Duodenal mucosa (tissue), 2 donors: ENCODE data around the gene CHEK2.
"Not testable (repeated sequence)": the region's sequence is repeated elsewhere in the genome, so short reads cannot be mapped to it uniquely, and the experiment has no call there.

ENCODE experiments used
- H3K27ac ChIP-seq: one replicate; pipeline ENCODE4 v1.7.0; 2013; ENCODE audit warnings: low read depth, low read length
- H3K27me3 ChIP-seq, 2 donors: one replicate each; pipeline ENCODE4 v1.7.0; 2013; ENCODE audit warnings: low read length in 2 of 2, control low read depth in 1 of 2; ENCODE audit not compliant: insufficient read depth in 2 of 2, control insufficient read depth in 1 of 2
- H3K36me3 ChIP-seq, 2 donors: one replicate each; pipeline ENCODE4 v1.7.0; 2013; ENCODE audit warnings: low read length in 2 of 2, control low read depth in 1 of 2; ENCODE audit not compliant: insufficient read depth in 2 of 2, control insufficient read depth in 1 of 2
- H3K4me1 ChIP-seq, 2 donors: one replicate each; pipeline ENCODE4 v1.7.0; 2013; ENCODE audit warnings: low read length in 2 of 2, control low read depth in 1 of 2; ENCODE audit not compliant: insufficient read depth in 2 of 2, control insufficient read depth in 1 of 2
- H3K4me3 ChIP-seq, 2 donors: one replicate each; pipeline ENCODE4 v1.7.0; 2013; ENCODE audit warnings: low read length in 2 of 2, low read depth in 1 of 2
- H3K9ac ChIP-seq, 2 donors: one replicate each; pipeline ENCODE4 v1.7.0; 2013; ENCODE audit warnings: low read length in 2 of 2, low read depth in 1 of 2
- H3K9me3 ChIP-seq, 2 donors: one replicate each; pipeline ENCODE4 v1.7.0; 2013; ENCODE audit warnings: low read length in 2 of 2, control low read depth in 1 of 2; ENCODE audit not compliant: control insufficient read depth in 1 of 2

The CHEK2 gene

DNA sequence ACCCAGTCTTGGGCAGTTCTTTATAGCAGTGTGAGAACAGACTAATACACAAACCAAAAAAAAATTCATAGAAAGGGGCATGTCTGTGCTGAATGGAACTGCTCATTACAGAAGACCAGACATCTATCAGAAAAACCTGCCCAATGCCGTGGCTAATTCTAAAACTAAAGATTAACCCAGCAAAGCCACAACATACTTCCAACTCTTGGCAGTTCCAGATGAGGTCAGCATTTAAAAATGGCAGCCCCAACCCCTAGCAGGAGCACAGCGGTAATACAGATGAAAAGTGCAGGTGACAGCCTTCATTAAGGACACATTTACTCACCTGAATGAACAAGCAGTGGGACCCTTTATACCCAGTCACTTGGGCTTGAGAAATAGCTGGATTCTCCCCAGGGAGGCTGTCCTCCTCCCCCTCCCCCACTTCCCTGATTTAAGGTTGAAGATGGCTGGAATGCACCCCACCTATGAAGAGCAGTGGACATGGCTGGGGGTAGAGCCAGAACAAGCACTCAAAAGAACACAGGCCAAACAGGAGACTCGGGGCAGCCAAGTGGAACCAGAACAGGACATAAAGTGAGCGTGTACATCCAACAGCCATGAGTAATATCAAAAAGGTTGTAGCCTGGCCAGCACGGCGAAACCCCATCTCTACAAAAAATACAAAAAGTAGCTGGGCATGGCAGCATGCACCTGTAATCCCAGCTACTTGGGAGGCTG, 48.4 kb downstream of the CHEK2 start:
- H3K27me3 ChIP-seq, H3K9ac ChIP-seq, H3K36me3 ChIP-seq, H3K4me1 ChIP-seq, H3K9me3 ChIP-seq, H3K4me3 ChIP-seq, H3K27ac ChIP-seq: not testable (repeated sequence)

DNA sequence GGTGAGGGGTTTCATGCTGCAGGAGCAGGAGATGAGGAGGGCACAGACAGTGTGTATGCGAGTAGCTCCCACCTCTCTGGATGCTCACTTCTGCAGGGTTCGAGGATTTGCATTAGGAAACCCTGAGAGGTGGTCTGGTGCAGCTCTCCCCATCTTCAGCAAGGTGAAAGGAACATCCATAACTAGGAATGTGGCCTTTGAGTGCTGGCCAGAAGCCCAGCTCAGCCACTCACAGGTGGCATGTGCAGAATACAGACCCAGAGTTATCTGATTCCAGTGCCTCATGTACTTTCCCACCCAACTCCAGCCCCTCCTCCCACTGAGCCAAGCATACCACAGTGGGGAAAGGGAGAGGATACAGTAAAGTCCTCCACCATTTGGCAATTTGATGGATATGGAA, 51.8 kb downstream of the CHEK2 start:
- H3K36me3 ChIP-seq, H3K4me3 ChIP-seq, H3K4me1 ChIP-seq, H3K27ac ChIP-seq, H3K9me3 ChIP-seq, H3K27me3 ChIP-seq, H3K9ac ChIP-seq: not testable (repeated sequence)

DNA sequence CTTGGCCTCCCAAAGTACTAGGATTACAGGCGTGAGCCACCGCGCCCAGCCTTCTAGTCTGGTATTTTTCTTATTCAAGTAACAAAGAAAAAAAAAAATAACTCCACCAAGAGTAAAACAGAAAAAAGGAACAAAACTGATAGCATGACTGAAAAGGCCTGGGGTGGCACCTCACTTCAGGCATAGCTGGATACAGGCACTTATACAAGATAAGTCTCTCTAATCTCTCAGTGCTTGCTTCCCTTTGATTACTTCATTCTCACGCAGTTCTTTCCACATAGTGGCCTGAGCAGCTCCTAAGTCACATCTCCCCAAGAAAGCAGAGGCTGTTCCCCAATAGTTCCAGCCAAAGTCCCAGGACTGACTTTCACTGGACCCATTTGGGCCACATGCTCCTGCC, 58.7 kb downstream of the CHEK2 start:
- not testable (repeated sequence) for H3K4me1 ChIP-seq, H3K9ac ChIP-seq, H3K27me3 ChIP-seq, H3K9me3 ChIP-seq, H3K36me3 ChIP-seq, H3K4me3 ChIP-seq, H3K27ac ChIP-seq

DNA sequence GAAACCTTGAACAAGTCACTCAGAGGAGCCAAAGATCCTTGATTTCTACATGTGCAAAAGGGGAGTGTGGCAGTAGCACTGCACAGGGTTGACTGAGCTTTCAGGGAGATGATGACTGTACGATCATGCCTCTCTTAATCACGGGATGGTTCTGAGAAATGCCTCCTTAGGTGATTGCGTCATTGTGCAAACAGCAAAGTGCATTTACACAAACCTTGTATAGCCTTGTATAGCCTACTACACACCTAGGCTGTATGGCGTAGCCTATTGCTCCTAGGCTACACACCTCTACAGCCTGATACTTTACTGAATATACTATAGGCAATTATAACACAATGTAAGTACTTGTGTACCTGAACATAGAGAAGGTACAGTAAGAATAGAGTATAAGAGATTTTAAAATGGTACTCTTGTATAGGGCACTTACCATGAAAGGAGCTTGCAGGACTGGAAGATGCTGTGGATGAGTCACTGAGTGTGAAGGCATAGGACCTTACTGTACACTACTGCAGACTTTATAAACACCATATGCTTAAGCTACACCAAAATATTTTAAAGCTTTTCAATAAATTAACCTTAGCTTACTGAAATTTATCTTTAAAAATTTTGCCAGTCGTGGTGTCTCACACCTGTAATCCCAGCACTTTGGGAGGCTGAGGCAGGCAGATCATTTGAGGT, 60.7 kb downstream of the CHEK2 start:
- not testable (repeated sequence) for H3K36me3 ChIP-seq, H3K4me1 ChIP-seq, H3K9me3 ChIP-seq, H3K27me3 ChIP-seq, H3K9ac ChIP-seq, H3K27ac ChIP-seq, H3K4me3 ChIP-seq

DNA sequence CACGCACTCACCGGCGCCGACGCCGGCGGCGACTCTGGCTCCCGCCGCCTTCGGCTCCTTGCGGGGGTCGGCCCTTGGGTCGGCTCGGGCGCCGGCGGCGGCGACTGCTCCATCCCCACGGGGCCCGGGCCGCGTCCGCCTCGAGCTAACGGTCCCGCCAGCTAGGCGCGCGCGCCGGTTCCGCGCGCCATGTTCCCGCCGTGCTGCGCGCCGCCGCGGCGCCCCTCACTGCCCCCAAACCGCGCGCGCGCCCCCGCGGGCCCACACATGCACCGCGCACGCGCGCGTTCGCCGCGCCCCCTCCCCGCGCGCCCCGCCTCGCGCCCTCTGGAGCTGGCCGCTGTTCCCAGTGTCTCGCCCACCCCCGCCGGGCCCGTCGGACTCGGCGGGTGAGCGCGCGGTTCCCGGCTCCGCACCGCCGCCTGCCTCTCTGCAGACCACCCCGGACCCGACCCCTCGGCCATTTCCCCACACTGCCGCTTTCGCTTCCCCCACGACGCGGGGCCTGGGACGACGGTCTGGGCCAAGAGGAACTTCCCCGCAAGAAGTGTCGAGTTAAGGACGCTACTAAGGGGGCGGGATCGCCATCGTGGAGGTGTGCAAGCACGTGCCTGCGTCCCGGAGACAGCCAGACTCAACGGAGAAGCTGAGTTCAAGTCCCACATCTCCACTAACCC, 61.9 kb downstream of the CHEK2 start, which contains the start of gene TTC28:
TSS of gene TTC28 (minus strand) at position 230 of the 677 bp plus-strand sequence. CDS start at position 113, 117 bp downstream.
- not testable (repeated sequence) for H3K9me3 ChIP-seq, H3K27ac ChIP-seq, H3K4me1 ChIP-seq, H3K36me3 ChIP-seq, H3K9ac ChIP-seq, H3K27me3 ChIP-seq
- H3K4me3 ChIP-seq = peak within 1 kb of the TSS; percentile 43 to 68

DNA sequence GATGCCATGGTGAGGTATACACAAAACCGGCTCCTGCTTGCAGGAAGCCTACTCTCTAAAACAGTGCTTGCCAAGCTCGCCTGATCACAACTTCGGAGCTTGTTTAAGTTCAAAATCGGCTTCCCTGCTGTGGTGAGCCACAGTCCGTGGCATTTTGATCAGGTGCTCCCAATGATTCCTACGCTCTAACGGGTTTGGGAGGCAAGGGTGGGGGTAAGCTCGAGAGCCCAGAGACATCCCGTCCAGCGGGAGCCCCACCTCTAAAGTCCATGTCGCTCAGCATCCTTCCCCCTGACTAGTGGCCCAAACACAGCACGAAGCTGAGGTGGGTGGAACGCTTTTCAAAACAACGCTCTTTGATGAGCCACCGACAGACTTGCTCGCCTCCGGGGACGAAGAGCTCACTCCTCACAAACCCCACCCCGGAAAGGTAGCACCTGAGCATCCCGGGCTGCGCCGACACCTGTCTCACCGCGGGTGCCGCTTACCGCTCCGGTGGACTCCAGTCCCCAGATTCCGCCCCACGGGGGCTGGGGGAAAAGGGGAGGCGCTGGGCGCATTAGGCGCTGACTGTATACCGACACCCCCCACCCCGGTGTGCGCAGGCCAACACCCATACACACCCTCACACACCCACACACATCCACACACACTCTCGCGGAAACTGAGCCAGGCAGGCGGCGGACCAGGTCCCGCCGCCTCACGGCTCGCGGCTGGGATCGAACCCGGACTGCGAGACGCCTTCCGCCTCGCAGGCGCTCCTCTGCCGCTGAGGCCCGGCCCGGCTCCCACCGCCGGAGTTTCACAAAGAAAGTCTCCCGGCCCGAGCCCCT, 62.6 kb downstream of the CHEK2 start:
- H3K27me3 ChIP-seq, H3K27ac ChIP-seq, H3K4me1 ChIP-seq, H3K36me3 ChIP-seq, H3K9ac ChIP-seq, H3K9me3 ChIP-seq: not testable (repeated sequence)
- peak overlapping the region; percentile 43 to 68 for H3K4me3 ChIP-seq

DNA sequence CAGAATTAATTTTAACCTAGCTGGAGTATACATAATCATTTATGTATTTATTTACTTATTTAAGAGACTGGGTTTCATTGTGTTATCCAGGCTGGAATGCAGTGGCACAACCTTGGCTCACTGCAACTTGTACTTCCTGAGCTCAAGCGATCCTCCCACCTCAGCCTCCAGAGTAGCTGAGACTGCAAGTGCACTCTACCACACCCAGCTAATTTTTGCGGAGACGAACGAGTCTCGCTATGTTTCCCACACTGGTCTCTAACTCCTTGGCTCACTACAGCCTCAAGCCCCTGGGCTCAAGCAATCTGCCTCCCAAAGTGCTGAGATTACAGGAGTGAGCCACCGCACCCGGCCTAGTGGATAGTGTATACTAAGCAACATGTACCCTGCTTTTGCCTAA, 63.5 kb downstream of the CHEK2 start:
- not testable (repeated sequence) for H3K4me3 ChIP-seq, H3K27me3 ChIP-seq, H3K27ac ChIP-seq, H3K9ac ChIP-seq, H3K36me3 ChIP-seq, H3K4me1 ChIP-seq, H3K9me3 ChIP-seq

DNA sequence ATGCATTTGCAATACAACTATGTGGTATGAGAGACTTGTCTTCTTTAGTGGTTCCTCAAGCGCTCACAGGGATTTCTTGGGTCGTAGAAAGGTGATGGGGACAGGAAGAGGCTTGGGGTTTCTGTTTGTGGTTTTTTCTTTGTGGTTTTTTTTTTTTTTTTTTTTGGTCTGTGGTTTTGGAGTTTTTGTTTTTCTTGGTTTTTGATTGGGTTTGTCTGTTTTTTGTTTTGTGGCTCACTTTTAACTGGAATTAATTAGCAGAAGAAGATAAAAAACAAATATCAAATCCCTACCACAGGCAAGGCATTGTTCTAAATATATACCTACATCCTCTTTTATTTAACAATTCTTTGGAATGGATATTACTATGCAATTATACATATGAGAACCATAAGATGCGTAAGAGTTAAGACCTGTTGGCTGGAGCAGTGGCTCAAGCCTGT, 67.5 kb downstream of the CHEK2 start:
- Histone ChIP-seq H3K4me1 (peaks cover 0 to 4% of the 10 kb centered on the region in 2 donors), H3K36me3 (no peaks in the 10 kb centered on the region), H3K9me3 (no peaks in the 10 kb centered on the region), H3K27me3 (no peaks in the 10 kb centered on the region), H3K27ac (no peak overlapping the region), H3K4me3 (no peak overlapping the region), H3K9ac (no peak overlapping the region)

DNA sequence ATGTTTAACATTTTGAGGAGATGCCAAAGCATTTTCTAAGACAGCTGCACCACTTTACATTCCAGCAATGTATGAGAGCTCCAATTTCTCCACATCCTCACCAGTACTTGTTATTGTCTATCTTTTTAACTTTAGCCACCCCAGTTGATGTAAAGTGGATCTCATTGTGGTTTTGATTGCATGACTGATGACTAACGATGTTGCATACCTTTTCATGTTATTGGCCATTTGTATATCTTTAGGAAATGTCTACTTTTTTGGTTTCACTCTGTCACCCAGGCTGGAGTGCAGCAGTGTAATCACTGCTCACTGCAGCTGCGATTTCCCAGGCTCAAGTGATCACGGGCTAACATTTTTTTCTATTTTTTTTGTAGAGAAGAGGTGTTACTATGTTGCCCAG, 70.9 kb downstream of the CHEK2 start:
- Histone ChIP-seq H3K27me3 (no peaks in the 10 kb centered on the region), H3K36me3 (no peaks in the 10 kb centered on the region), H3K4me1 (no peaks in the 10 kb centered on the region), H3K9ac (no peak overlapping the region), H3K27ac (no peak overlapping the region), H3K9me3 (no peaks in the 10 kb centered on the region), H3K4me3 (no peak overlapping the region)

DNA sequence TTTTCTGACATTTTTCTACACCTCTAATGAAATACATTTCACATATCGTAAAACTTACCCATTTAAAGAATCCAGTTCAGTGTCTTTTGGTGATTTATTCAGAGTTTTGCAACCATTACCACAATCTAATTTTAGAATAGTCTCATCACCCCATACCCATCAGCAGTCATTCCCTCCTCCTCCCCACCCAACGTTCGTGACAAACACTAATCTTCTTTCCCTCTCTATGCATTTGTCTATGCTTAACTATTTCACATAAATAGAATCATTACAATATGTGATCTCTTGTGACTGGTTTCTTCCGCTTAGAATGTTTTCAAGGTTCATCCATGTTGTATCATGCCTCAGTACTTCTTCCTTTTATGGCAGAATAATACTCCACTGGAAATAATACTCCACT, 71.5 kb downstream of the CHEK2 start:
- no peak overlapping the region for H3K4me3 ChIP-seq
- no peak overlapping the region for H3K9ac ChIP-seq
- no peaks in the 10 kb centered on the region for H3K27me3 ChIP-seq
- no peaks in the 10 kb centered on the region for H3K36me3 ChIP-seq
- no peak overlapping the region for H3K27ac ChIP-seq
- H3K4me1 ChIP-seq = no peaks in the 10 kb centered on the region
- no peaks in the 10 kb centered on the region for H3K9me3 ChIP-seq
